ENCODE results near the gene ADGRG6. TPM values are rescaled to one million over a fixed set of nuclear protein-coding genes. Genes with fewer than 3 reads are reported as not detected.
"Not testable (repeated sequence)": the region's sequence is repeated elsewhere in the genome, so short reads cannot be mapped to it uniquely, and the experiment has no call there.

The ADGRG6 gene
- total RNA-seq, 1 experiment from 2014 or later: 0.49 TPM

GRCh38 chr6:142345261-142345660 is 43.5 kb downstream of the ADGRG6 start:
- TF ChIP-seq EZH2 (IDR thresholded peaks at IDR 0.05; ENCODE audit: borderline replicate concordance, low read depth, low read length, poor library complexity, severe bottlenecking): no peak
- no peak for TF ChIP-seq CTCF (conservative IDR thresholded peaks at IDR 0.05; ENCODE audit: low read depth, low read length)
- POLR2A ChIA-PET (ENCODE audit: low non-redundant PET): no interaction called here
- CTCF ChIA-PET: no interaction called here

GRCh38 chr6:142346166-142346565 is 44.4 kb downstream of the ADGRG6 start:
- H3K4me3 ChIP-seq (ENCODE audit: low read depth, low read length, poor library complexity, severe bottlenecking); H3K36me3 ChIP-seq (ENCODE audit: insufficient read depth, low read length, poor library complexity, severe bottlenecking); CTCF ChIA-PET; BruUV-seq (replicated peaks); DNase-seq (ENCODE audit: low spot score); H3K4me1 ChIP-seq (ENCODE audit: insufficient read depth, low read length, poor library complexity, severe bottlenecking); H3K9me3 ChIP-seq (ENCODE audit: low read depth, low read length, poor library complexity, severe bottlenecking); POLR2A ChIA-PET (ENCODE audit: low non-redundant PET); H3K27ac ChIP-seq (ENCODE audit: low read depth, low read length, poor library complexity, severe bottlenecking); intact Hi-C loops (cut with micrococcal nuclease; ENCODE audit: unreplicated experiment); H3K27me3 ChIP-seq (replicated peaks; ENCODE audit: insufficient read depth, low read depth, low read length, poor library complexity): not testable (repeated sequence)

More at GRCh38 chr6:142345261-142345660, 43.5 kb downstream of the ADGRG6 start:
- H3K4me1 ChIP-seq (ENCODE audit: insufficient read depth, low read length, poor library complexity, severe bottlenecking): no peaks in the 10 kb centered on the region
- no peaks in the 10 kb centered on the region for H3K27me3 ChIP-seq (replicated peaks; ENCODE audit: insufficient read depth, low read depth, low read length, poor library complexity)
- BruUV-seq (replicated peaks): no TSS peak
- H3K36me3 ChIP-seq (ENCODE audit: insufficient read depth, low read length, poor library complexity, severe bottlenecking): no peaks in the 10 kb centered on the region
- no peaks in the 10 kb centered on the region for H3K9me3 ChIP-seq (ENCODE audit: low read depth, low read length, poor library complexity, severe bottlenecking)
- no peak for DNase-seq (ENCODE audit: low spot score)
- intact Hi-C loops (cut with micrococcal nuclease; ENCODE audit: unreplicated experiment): no loop called here
- H3K27ac ChIP-seq (ENCODE audit: low read depth, low read length, poor library complexity, severe bottlenecking): no peak overlapping the region
- H3K4me3 ChIP-seq (ENCODE audit: low read depth, low read length, poor library complexity, severe bottlenecking): no peak overlapping the region

GRCh38 chr6:142349215-142349823 is 47.5 kb downstream of the ADGRG6 start:
- Histone ChIP-seq H3K36me3 (ENCODE audit: insufficient read depth, low read length, poor library complexity, severe bottlenecking) (no peaks in the 10 kb centered on the region), H3K27ac (ENCODE audit: low read depth, low read length, poor library complexity, severe bottlenecking) (no peak overlapping the region), H3K27me3 (replicated peaks; ENCODE audit: insufficient read depth, low read depth, low read length, poor library complexity) (no peaks in the 10 kb centered on the region), H3K4me3 (ENCODE audit: low read depth, low read length, poor library complexity, severe bottlenecking) (no peak overlapping the region), H3K9me3 (ENCODE audit: low read depth, low read length, poor library complexity, severe bottlenecking) (no peaks in the 10 kb centered on the region), H3K4me1 (ENCODE audit: insufficient read depth, low read length, poor library complexity, severe bottlenecking) (no peaks in the 10 kb centered on the region)
- TF ChIP-seq CTCF (conservative IDR thresholded peaks at IDR 0.05; ENCODE audit: low read depth, low read length): no peak
- TF ChIP-seq EZH2 (IDR thresholded peaks at IDR 0.05; ENCODE audit: borderline replicate concordance, low read depth, low read length, poor library complexity, severe bottlenecking): no peak
- ChIA-PET CTCF (no interaction called here), POLR2A (ENCODE audit: low non-redundant PET) (no interaction called here)
- intact Hi-C loops (cut with micrococcal nuclease; ENCODE audit: unreplicated experiment): no loop called here
- no TSS peak for BruUV-seq (replicated peaks)
- no peak for DNase-seq (ENCODE audit: low spot score)

- no peak overlapping the region for H3K27ac ChIP-seq (ENCODE audit: low read depth, low read length, poor library complexity, severe bottlenecking)
- TF ChIP-seq CTCF (conservative IDR thresholded peaks at IDR 0.05; ENCODE audit: low read depth, low read length) (no peak), EZH2 (IDR thresholded peaks at IDR 0.05; ENCODE audit: borderline replicate concordance, low read depth, low read length, poor library complexity, severe bottlenecking) (no peak)
- DNase-seq (ENCODE audit: low spot score): no peak
- H3K4me1 ChIP-seq (ENCODE audit: insufficient read depth, low read length, poor library complexity, severe bottlenecking): no peaks in the 10 kb centered on the region
- BruUV-seq (replicated peaks): no TSS peak
- ChIA-PET CTCF (no interaction called here), POLR2A (ENCODE audit: low non-redundant PET) (no interaction called here)
- intact Hi-C loops (cut with micrococcal nuclease; ENCODE audit: unreplicated experiment): no loop called here
- H3K4me3 ChIP-seq (ENCODE audit: low read depth, low read length, poor library complexity, severe bottlenecking): no peak overlapping the region
- H3K9me3 ChIP-seq (ENCODE audit: low read depth, low read length, poor library complexity, severe bottlenecking): no peaks in the 10 kb centered on the region
- H3K27me3 ChIP-seq (replicated peaks; ENCODE audit: insufficient read depth, low read depth, low read length, poor library complexity): no peaks in the 10 kb centered on the region
- no peaks in the 10 kb centered on the region for H3K36me3 ChIP-seq (ENCODE audit: insufficient read depth, low read length, poor library complexity, severe bottlenecking)
These were observed 48.5 kb downstream of the ADGRG6 start for GRCh38 chr6:142350309-142350708.

All from A673 (cell line).